MM.1S (cell line): ENCODE data around the gene CLEC7A.

Source experiments
- CTCF ChIP-seq: fragments of 300-600 bp; sonication (generic); IDR thresholded peaks from 2 replicates; pipeline ENCODE4 v1.5.1; 2016; ENCODE audit warnings: antibody characterized with exemption, low read length, mixed read lengths
- EZH2 ChIP-seq: fragments of 300-600 bp; sonication (generic); optimal IDR thresholded peaks from 2 replicates; pipeline ENCODE3; 2017; ENCODE audit warnings: low read depth, mild to moderate bottlenecking, antibody characterized with exemption, low read length, mixed read lengths
- EZH2phosphoT487 ChIP-seq: fragments of 300-600 bp; sonication (generic); IDR thresholded peaks from 2 replicates; pipeline ENCODE4 v1.6.1; 2018; ENCODE audit warnings: antibody characterized with exemption, low read length

GRCh38 chr12:10147714-10148403 is 17.9 kb upstream of the CLEC7A start:
- no peak for TF ChIP-seq CTCF
- no peak for TF ChIP-seq EZH2phosphoT487
- no peak for TF ChIP-seq EZH2
